Hematopoietic multipotent progenitor cell treated with erythropoietin and hydrocortisone succinate and interleukin-3 and kit ligand, for 15 days (in vitro differentiated cells): ENCODE data around the gene SCRN1.
A peak's percentile ranks its signal among the peaks of the same experiment; 100 is the strongest.

Experiments
- DNase-seq: peaks from one replicate; pipeline ENCODE4 v3.0.0-alpha.2; 2015; ENCODE audit warnings: low spot score

The SCRN1 gene

DNA sequence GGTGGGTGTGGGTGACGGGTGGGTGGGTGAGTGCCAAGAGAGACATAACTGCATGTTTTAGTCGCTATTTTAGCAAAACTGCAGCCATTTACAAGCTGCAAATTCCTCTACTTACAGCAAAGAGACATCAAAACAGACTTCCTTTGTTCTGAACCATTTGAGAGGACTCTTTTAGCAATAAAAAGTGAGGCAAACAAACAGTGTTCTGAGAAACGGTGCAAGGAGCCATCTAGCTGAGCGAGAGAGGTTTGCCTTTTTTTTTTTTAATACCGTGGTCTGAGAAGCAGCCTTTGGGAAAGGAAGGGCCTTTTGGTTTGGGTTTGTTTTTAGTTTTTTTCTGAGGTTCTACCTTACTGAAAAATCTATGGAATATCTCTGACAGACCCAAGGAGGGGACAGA lies 62.9 kb downstream of the SCRN1 start:
- no peak for DNase-seq

- DNase-seq: no peak
Measured at GRCh38 chr7:29926216-29926615, 63.4 kb downstream of the SCRN1 start.

DNA sequence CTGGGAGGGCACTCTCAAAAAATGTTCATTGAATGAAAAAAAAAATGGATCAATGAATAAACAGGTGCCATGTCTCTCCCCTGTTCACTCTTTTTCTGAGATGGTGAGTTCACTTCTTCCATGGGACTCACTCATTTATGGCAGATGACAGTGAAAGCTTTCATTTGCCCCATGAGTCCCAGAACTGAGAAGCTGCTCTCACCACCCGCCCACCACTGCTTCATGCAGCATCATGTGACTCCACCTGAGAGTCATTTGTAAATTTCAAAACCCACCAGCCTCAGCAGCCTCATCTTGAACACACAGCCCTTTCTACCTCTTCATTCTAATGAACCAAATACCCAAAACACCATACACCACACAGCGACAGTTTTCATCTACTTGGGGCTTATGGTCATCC lies 64.9 kb downstream of the SCRN1 start:
- no peak for DNase-seq

GRCh38 chr7:29924006-29924405 lies 65.6 kb downstream of the SCRN1 start:
- DNase-seq: no peak

GRCh38 chr7:29922921-29923700 lies 66.5 kb downstream of the SCRN1 start:
- DNase-seq: no peak

DNA sequence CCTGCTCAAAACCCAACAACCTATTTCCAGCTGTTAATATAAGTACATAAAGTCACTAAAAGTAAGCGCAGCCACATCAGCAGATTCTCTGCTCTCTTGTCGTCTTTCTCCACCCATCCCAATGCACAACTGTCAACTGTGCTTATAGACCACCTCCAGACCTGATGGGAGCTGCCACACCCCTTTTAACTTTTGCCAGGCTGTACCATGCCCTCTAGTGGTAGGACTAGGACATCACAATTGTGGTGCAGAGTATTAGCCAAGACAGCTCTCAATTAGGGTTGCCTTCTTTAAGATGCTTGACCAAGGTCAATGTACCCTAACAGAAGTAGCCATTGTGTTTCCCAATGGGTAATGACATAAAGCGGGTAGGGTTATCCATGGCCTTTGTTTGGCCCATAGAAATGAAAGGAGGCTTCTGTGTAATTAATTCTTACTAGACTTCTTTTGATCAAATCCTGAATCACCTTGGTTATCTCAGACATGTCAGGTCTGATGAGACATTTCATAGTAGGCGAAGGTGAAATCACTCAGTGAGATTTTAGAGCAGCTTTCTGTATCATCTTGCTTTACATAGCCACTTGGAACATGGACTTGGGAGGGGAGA lies 68.1 kb downstream of the SCRN1 start:
- DNase-seq: peak; percentile 73

DNA sequence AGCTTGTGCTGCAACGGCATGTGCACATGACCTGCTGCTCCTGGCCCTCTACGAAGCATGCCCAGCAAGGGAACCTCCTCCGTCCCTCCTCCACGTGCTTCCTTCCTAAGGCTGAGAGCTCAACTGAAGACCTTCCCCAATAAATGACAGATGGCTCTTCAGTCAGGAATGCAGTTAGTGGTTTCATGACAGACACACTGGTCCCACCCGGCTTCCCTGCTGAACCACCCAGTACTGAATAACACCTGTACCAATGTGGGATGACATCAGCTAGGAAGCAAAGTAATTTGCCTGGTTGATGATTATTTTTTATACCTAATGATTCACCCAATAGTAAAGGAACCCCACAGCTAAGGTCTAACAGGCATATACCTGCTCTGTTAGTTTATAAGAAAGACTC lies 69.1 kb downstream of the SCRN1 start:
- no peak for DNase-seq

DNA sequence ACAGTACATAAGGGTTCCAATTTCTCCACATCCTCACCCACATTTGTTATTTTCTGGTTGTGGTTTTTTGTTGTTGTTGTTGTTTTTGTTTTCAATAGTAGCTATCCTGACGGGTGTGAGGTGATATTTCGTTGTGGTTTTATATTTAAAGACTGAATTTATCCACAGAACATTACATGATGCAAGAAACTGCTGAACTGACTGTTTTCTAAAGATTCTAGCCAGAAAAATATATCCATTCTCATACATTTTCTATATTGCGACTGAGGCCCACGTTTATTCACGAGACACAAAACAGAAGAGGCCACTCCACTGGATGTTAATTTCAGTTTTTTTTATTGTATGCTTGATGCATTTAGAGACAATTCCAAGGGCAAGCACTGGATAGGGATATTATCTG lies 69.8 kb downstream of the SCRN1 start:
- DNase-seq: no peak

- no peak for DNase-seq
Measured at GRCh38 chr7:29918850-29919249, 70.8 kb downstream of the SCRN1 start.

GRCh38 chr7:29917641-29918040 lies 72.0 kb downstream of the SCRN1 start:
- DNase-seq: no peak

GRCh38 chr7:29915481-29916215 lies 74.0 kb downstream of the SCRN1 start:
- DNase-seq: no peak

DNA sequence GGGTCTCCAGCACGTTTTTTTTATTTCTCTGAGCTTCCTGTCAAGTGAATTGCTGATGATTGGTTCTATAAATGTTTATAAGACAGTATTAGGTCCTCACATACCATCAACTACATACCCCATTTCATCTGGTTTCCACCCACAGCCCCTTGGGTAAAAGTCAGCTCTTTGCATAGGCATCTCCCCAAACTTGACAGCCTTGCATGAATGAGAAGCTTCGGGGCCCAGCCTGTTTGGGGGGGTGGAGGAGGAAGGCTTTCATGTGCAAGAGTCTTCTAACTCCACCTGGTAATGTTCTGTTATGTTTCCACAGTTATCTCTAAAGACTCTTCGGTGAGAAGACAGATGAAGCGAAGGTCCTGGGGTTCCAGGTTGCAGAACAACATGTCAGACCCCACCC lies 75.4 kb downstream of the SCRN1 start:
- no peak for DNase-seq

DNA sequence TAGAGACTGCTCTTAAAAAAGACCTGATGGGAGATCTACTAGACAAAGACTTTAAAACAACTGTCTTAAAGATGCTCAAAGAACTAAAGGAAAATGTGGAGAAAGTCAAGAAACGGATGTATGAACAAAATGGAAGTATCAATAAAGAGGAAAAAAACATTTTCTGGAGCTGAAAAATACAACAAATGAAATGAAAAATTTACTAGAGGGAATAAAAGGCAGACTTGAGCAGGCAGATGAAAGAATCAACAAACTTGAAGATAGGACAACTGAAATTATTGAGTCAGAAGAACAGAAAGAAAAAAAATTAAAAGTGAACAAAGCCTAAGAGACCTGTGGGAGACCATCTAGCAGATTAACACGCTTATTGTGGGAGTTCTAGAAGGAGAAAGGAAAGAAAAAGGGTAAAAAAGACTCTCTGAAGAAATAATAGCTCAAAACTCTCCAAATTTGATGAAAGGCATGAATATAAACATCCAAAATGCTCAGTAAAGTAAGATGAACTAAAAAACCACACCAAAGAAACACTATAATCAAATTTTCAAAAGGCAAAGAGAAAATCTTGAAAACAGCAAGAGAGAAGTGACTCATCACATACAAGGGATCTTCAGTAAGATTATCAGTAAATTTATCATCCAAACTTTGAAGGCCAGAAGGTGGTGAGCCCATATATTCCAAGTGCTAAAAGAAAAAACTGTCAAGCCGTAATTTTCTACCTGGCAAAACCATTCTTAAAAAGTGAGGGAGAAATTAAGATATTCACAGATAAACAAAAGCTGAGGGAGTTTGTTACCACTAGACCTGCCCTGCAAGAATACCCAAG lies 83.2 kb downstream of the SCRN1 start:
- DNase-seq: no peak

DNA sequence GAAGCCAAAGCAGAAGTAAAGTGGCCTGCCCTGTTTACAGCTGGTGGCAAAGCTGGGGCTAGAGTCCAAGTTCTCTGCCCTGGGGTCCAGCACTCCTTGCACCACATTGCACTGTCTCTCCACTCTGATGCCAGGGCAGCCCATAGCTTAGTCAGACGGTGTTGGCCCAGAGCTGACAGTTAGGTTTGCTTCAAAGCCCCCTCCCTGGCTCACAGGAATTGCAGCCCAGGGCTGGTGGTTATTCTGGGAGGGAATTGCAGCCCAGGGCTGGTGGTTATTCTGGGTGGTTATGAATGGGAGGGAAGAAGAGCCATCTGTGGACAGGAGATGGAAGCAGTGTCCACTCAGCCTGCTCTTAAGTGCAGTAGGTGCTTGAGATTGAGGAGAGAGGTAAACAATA lies 88.9 kb downstream of the SCRN1 start:
- no peak for DNase-seq

GRCh38 chr7:29898301-29898700 lies 91.3 kb downstream of the SCRN1 start:
- no peak for DNase-seq

DNA sequence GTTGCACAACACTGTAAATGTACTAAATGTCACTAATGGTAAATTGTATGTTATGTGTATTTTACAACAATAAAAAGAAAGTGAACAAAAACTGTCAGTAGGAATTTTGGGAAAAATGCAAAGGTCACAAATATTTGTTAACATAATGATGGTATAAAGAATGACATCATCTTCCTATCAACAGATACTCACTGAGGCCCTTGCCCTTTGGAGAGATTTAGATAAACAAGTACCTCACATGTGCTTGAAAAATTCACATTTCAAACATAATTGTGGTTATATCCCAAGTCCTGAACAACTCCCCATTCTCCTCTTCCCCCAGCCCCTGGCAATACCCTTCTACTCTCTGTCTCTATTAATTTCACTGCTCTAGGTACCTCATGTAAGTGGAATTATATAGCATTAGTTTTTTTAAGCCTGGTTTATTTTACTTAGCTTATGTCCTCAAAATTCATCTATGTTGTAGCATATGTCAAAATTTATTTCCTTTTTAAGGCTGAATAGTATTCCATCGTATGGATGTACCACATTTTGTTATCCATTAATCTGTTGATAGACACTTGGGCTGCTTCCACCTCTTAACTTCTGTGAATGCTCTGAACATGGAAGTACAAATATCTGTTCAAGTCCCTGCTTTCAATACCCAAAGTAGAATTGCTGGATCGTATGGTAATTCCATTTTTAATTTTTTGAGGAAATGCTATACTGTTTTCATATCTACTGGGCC lies 92.8 kb downstream of the SCRN1 start:
- no peak for DNase-seq

GRCh38 chr7:29895559-29895958 lies 94.0 kb downstream of the SCRN1 start:
- DNase-seq: no peak

GRCh38 chr7:29894256-29894655 lies 95.3 kb downstream of the SCRN1 start:
- no peak for DNase-seq

GRCh38 chr7:29893351-29893965 lies 96.1 kb downstream of the SCRN1 start:
- no peak for DNase-seq

- no peak for DNase-seq
Measured at GRCh38 chr7:29892231-29892630, 97.4 kb downstream of the SCRN1 start.

GRCh38 chr7:29891766-29892165 lies 97.8 kb downstream of the SCRN1 start:
- DNase-seq: peak; percentile 25
